Neural cell (in vitro differentiated cells): ENCODE measurements around the gene SSBP2.

Source experiments
- CTCF ChIP-seq: fragments of 450-650 bp; IDR thresholded peaks from 2 replicates; pipeline ENCODE4 v1.5.1; 2014; ENCODE audit warnings: antibody characterized with exemption, mild to moderate bottlenecking, moderate library complexity; ENCODE audit not compliant: poor library complexity, severe bottlenecking
- EP300 ChIP-seq: fragments of 450-650 bp; conservative IDR thresholded peaks from 2 replicates; pipeline ENCODE4 v1.6.1; 2014; ENCODE audit warnings: antibody characterized with exemption, mild to moderate bottlenecking, moderate library complexity; ENCODE audit not compliant: poor library complexity, severe bottlenecking
- EZH2 ChIP-seq: fragments of 200-600, 300-800 bp; shearing (Covaris generic), sonication (generic); IDR thresholded peaks from 2 replicates; pipeline ENCODE4 v1.6.1; 2014; ENCODE audit warnings: antibody characterized with exemption, low read length, borderline replicate concordance, mild to moderate bottlenecking; ENCODE audit not compliant: insufficient read depth, poor library complexity, severe bottlenecking
- POLR2AphosphoS5 ChIP-seq: IDR thresholded peaks from 2 replicates; pipeline ENCODE4 v1.6.1; 2012

- no peak for TF ChIP-seq CTCF
- no peak for TF ChIP-seq EZH2
- no peak for TF ChIP-seq EP300
- TF ChIP-seq POLR2AphosphoS5 = no peak
These were observed 233.4 kb downstream of the SSBP2 start for GRCh38 chr5:81517462-81517861.
